ENCODE data around the gene TMCC3.

TMCC3 gene

DNA sequence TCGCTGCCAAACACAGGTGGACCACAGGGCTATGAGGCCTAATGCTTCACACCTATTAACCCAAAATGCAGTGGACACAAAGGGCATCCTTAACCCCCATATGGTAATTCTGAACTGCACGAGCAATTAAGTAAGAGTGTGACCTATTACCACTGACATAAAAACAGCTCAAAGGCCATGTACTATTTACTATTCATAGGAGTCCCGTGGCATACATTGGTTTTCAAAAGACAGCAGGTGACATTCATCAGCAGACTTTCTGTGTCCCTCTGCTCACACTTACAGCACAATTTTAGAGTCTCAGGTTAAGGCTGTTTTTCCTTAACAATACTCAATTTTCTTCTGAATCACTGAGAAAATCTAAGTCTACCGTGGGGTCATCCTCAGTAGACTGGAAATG lies 23.1 kb upstream of the TMCC3 start:
- no peak for DNase-seq (ENCODE audit: low spot score)

DNA sequence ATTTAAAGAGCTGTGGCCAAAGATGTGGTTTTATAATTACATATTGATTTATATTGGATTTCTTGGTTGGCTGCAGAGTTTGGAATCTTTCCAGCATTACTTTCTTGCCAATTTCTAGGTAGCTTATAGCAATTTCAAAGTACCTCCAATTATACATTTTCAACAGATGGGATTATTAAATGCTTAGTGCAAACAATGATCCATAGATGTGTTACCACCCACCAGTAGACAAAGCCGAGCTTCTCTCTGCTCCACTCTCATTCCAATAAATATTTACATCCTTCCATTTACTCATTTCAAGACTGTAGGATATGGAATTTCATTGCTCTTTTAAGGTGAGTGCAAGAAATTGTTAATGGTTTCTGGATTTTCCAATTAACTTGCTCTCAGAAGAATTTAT lies 21.6 kb upstream of the TMCC3 start:
- no peak for DNase-seq (ENCODE audit: low spot score)

DNA sequence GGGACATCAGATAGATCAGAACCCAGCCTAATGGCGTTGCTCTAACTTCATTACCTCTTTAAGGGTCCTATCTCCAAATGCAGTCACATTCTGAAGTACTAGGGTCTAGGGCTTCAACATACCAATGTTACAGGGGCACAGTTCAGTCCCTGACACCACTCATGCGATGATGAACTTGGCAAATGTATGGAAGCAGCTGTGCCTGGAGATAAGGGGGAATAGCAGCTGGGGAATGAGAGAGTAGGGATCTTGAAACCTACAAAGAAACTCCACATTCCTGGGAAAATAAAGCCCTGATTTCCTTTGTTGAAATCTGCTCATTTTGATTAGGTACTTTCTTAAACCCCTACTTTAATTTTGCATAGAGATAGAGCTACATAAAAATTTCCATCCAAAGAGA lies 20.5 kb upstream of the TMCC3 start:
- DNase-seq (ENCODE audit: low spot score) = no peak

DNA sequence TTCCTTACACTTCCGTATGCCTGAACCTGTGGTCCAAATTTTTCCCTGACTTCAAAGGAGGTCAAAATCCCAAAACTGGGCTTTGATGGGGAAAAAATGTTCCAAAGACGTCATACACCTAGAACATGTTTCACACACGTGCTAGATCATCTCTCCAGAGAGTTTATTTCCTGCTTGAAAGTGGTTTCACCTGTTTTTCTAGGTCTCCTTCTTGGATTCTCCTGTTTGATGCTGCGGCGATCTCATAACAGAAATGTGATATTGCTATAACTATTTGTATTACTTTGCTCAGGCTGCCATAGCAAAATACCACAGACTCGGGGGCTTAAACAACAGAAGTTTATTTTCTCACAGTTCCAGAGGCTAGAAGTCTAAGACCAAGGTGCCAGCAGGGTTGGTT lies 19.7 kb upstream of the TMCC3 start:
- no peak for DNase-seq (ENCODE audit: low spot score)

DNA sequence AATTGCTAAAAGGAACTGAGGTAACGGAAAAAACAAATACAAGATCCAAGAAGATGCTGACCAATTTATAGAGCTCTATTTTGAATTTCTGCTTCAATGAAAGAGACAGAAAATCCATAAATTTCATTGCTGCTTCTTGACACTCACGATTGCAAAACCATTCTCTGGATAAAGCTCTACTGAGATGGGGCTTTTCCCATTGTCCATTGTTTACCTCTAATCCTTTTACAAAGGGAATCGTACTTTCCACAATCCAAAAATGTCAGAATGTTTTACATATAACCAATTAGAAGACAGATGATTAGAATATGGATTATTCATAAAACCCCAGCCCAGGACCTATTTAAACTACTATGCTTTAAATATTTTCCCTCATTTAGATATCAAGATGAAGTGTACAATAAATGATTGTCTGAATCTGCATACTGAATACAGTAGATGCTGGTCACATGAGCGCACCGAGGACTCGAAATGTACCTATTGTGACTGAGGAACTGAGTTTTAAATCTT lies 16.7 kb upstream of the TMCC3 start:
- DNase-seq (ENCODE audit: low spot score) = no peak

DNA sequence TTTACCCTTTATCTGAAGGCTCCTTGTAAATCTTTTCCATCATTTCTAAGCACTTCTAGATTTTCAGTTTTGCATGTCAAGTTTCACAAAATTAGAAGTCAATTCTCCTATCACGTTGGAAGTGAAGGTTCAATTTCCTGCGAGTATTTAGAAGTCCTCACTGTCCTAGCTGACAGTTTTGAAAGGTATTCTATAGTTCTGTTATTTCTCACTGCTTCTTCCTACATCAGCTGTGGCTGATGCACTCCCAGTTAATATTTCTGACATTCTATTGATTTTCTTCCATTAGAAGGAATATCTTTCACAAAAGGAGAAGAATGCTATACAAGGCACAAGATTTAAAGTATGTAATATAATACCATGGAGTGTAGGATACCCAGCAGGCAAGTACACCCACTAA lies 15.8 kb upstream of the TMCC3 start:
- no peak for DNase-seq (ENCODE audit: low spot score)

DNA sequence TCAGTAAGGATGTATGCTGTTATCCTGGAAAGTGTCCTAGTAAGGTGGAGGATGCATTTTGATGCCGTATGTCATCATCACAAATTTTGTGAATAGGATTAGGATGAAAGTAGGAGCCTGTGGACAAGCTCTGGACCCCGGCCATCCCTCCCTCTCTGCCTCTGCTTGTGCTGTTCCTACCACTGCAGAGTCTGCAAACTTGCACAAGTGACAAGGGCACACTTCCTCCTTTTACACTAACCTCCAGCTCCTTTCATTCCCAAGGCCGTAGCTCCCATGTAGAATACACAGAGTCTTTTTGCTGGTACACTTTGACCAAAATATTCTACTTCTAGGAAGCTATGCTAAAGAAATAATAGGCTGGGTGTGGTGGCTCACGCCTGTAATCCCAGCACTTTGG lies 13.3 kb upstream of the TMCC3 start:
- no peak for DNase-seq (ENCODE audit: low spot score)

DNA sequence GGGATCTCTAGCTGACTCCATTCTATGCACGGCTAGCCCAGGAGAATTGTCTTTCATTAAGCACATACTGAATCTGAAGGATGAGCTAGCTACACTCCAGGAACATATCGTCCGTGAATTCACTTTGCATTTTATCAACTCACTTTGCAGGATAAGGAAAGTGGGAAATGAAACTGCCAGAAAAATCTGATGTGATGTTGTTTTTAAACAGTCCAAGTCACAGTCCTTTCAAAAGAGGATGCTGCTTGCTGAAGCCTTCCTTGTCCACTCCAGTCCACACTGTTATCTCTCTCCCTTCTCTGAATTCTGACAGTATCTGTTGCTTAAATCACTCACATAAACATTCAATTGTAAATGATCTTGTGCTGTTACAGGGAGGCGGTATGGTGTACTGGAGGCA lies 12.7 kb upstream of the TMCC3 start:
- DNase-seq (ENCODE audit: low spot score) = no peak

DNA sequence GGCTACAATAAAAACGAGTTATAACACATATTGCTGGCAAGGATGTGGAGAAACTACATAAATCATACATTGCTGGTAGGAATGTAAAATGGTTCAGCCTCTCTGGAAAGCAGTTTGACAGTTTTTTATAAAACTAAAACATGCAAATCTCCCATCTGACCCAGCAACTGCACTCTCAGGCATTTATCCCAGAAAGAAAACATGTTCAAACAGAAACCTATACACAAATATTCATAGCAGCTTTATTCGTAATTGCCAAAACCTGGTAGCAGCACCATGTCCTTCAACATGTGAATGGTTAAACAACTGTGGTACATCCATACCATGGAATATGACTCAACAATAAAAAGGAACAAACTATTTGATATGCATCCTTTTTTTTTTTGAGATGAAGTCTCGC lies 10.1 kb upstream of the TMCC3 start:
- DNase-seq (ENCODE audit: low spot score) = no peak

DNA sequence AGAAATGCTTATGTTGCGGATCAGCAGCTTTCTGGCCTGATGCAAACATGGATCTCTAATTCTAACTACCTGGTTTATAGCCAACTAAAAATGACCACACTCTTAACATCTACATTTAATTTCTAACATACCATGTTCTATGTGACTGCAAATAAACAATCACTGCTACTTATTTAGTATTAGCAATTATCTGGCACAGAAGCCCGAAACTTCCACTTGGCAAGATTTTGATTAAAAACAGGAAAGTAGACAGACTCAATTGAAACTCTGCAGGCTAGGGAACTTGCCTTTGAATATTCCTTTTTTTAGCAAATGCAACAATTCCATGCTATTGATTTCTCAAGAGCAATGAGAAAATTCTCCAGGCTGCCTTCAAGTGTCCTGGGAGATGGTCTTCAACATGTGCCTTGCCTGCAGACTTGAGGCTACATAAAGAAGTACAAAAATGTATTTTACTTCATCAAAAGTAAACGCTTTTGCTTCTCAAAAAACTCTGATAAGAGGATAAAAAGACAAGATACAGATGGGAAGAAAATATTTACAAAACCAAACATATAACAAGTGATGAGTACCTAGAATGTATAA lies 9.1 kb upstream of the TMCC3 start:
- no peak for DNase-seq (ENCODE audit: low spot score)

DNA sequence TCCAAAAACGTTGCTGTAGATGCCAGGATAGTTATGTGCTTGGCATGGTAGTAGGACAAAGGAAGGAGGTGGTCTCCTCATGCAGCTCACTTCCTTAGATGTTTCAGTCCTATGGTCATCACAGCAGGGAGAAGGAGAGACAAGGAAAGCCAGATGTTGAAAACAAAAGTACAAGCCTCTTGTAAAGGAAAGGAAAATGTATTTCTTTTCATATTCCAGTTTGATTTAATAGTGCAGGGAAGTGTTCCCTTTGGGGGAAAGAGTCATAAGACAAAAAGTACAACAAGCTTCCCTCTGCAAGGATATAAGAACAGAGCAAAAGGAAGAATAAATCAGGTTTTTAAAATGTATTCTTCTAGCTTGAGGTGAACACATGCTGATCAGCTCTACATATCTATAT lies 8.6 kb upstream of the TMCC3 start:
- DNase-seq (ENCODE audit: low spot score) = no peak

DNA sequence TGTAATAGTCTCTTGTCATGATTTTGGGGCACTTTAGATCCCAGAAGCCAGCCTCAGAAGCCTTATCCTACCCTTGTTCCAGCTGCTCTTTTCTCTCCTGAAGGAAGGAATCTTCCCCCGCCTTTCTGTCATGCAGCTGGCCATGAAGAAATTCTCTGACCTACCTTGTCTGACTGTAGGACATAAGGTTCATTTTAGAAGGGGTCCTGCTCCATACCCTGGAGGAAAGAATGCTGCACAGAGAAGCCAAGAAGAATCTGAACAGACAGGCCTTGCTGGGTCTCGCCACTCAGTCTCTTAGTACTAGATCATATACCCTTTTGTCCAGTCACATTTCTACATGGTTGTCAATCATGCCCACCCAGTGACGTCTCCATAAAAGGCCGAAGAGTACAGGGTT lies 6.2 kb upstream of the TMCC3 start:
- DNase-seq (ENCODE audit: low spot score) = no peak

DNA sequence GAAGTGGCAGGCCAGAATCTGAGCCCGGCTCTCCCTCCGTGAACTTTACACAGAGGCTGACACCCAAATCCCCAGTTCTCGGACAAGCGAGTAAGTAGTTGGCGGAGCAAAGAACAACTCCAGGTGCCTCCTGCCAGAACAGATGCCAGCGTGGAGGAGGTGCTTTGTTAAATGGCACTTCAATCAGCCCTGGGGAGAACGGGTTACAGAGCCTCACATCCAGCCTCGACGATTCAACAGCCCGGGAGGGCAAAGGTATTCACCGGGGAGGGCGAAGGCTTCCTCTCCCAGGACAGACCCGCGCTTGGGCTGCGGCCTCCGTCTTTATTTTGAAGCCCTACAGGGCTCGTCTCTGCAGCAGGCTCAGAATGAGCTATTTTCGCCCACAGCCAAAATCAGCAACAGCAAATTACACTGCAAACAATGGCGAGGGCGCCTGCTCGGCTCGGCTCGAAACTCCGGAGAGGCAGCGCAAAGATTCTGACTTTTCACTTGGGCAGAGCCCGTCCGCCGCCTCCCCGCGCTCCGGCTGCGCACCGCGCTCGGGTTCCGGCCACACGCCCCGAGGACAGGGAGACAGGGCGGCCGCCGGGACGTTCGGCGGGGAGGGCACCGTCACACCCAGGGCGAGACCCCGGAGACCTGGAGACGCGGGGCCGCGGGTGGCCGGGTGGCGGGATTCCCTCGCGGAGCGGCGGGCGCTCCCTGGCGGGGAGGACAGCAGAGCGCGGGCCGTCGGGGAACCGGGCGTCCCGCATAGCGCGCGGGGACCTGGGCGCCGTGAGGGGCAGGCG lies 811 bp downstream of the TMCC3 start:
- DNase-seq (ENCODE audit: low spot score) = peak; percentile 82

DNA sequence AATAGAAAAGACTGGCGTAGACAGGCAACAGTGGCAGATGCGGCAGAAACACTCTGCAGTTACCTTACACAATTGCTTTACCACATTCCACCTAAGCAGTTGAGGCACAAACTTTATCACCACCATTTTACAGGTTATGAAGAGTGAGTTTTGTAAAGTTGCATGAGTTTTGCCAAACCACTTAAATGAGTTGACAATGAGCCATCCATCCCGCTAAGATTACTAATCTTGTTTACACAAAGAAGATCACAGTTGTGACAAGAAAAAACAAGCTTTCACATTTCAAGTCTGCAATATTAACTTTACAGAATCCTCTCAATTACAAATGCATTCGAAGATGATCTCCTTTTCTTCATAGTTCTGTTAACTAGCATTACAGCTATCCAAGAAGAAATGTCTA lies 1.8 kb downstream of the TMCC3 start:
- no peak for DNase-seq (ENCODE audit: low spot score)

DNA sequence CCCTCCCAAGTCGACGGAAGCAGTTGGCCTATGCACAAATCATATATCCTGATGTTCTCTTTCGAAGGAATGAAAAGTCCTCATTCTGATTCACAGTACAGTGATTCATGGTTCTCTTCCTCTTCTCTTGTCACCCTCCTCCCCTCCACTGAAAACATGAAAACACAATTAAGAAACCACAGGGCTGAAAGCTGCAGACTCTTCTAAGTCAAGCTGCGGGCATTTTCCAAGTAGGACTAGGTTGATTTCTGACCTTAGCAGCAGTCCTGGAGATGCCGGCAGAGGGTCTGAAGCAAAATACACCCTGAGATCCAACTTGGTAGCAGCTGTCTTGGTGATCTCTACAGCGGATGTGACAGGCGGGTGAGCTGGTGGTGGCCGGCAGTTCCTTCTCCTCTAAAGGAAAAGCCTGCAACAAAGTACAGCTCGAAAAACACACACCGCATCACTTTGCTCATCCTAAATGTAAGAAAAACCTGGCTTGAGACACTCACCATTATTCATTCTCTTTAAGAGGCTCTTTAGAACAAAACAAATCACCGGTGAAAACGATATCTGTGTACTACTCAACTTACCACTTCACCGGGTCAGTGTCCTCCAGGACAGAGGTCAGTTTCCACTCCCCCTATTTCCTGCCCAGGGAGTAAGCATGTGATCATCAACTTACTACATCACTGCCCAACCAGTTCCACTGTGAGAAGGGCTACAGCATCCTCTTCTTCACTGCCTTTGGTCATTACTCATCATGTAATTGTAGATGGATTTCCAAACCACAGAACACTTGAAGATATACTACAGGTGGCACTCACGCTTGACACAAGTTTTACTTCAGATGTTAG lies 6.0 kb downstream of the TMCC3 start:
- DNase-seq (ENCODE audit: low spot score) = no peak

DNA sequence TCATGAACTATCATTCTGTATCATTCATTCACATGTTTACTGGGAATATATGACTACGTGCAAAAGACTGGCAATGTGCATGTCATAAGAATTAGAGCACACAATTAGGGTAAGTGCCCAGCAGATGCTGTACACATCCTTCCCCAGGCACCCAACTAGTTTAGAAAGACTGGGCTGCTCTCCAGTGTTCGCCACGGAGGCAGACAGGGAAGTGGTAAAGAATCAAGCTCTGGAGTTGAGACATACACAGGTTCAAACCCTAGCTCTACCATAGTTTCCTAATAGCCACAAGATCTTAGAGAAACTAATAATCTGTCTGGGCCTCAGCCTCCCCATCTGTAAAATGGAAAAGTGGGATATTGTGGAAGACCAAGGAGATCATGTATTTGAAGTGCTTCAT lies 6.8 kb downstream of the TMCC3 start:
- no peak for DNase-seq (ENCODE audit: low spot score)

DNA sequence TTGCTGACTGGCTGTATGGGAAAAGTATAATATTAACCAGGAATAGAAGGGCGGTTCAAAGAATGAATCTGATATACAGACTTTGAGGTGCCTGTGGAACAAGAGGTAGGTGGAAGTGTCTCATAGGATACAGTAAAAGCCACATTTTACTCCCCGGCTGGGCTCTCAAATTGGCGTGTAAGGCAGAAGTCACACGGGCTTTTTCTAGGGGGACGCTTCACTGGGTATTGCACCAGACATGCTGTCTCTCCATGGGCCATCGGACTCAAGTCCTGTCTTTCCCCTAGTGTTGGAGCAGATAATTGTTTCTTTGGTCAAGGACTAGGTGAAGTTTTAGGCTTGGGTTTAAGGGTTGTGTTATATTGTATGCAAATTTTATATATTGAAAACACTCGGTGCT lies 9.1 kb downstream of the TMCC3 start:
- DNase-seq (ENCODE audit: low spot score) = no peak

DNA sequence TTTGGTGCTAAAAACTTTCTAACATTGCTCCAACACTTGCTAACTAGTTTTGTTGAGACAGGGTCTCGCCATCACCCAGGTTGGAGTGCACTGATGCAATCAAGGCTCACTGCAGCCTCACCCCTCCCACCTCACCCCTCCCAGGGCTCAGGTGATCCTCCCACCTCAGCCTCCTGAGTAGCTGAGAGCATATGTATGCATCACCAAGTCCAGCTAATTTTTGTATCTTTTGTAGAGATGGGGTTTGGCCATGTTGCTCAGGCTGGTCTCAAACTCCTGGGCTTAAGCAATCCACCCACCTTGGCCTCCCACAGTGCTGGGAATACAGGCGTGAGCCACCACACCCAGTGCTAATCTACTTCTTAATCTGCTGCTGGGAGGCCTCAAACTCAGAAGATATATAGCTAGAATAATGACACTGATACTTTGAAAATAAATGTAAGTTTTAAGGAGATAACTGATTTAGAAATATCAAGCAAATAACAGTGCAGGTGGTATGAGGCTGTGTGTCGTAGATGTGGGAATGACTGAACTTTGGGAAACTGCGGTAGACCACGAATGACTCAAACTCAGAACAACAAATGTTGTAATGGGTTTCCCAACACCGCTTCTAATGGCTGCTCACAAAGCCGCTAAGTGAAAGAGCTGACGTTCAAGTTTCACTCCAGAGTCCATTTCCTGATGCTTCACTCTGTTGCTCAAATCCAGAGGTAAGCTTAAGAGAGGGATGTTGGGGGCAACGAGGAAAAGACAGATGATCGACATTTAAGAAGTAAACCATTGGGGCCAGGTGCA lies 10.0 kb downstream of the TMCC3 start:
- DNase-seq (ENCODE audit: low spot score) = no peak

DNA sequence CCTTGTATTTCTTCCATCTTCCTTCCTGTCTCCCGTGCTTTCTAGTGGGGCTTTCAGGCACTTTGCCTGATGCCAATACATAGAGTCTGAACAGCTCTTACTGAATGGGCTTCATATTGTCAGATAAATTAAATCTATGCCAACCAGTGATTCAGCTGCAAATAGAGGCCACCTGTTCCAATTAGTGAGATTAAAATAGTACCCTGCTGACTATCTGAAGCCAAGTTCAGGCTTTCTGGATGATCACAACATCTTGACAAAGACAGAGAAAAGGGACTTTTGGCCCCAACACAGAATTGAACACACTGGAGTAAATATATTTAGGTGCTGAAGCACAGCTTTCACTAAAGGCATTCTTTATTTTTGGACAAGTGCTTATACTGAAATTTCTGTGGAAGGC lies 11.8 kb downstream of the TMCC3 start:
- DNase-seq (ENCODE audit: low spot score) = no peak

DNA sequence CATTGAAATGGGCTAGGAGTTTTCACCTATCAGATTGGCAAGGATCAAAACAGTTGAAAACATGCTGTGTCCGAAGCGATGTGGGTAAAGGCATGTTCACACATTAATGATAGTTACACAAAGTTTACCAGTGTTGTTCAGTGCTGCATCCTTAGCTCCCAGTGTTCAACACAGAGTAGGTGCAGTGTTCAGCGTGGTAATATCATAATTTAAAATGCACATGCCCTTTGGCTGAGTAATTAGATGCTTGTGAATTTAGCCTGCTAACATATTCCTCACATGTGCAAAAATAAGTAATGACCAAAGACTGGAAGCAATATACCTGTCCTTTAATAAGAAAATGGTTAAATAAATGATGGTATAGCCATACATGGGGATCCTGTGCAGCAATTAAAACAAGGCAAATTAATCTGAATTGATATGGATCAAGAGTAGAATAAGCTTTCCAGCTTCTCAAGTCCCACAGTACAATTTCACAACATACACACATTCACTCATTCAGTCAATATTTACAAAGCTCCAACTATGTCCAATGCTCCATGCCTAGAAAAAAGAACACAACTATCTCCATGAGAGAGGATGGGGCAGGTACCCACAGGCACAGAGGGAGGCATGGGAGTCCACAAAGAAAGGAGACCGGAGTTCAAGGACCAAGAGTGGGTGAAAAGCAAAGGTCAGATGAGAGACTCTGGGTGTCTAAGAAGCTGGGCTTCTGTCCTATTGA lies 12.8 kb downstream of the TMCC3 start:
- no peak for DNase-seq (ENCODE audit: low spot score)

DNA sequence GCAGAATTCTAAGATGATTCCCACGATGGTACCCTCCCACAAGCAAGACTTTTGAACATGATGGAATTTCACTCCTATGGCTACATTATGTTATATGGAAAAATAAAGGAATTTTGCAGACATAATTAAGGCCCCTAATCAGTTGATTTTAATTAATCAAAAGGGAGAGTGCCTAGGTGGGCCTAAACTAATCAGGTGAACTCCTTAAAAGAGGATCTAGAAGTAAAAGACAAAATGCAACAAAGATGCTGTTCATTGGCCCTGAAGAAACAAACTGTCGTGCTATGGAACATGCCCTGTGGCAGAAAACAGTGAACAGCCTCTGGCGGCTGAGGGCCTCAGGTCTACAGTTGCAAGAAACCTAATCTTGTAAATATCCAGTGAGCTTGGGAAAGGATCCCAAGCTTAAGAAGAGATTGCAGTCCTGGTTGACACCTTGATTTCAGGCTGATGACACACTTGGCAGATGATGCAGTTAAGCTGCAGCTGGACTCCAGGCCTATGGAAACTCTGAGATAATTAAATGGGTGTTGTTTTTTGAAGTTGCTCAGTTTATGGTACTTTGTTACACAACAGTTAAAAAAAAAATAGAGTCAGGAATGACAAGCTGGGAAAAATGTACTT lies 13.8 kb downstream of the TMCC3 start:
- no peak for DNase-seq (ENCODE audit: low spot score)
